OCI-M2 (cell line): ENCODE measurements around the gene LCN2.
"Not testable (repeated sequence)": the region's sequence is repeated elsewhere in the genome, so short reads cannot be mapped to it uniquely, and the experiment has no call there.

Experiments used
- DNase-seq: peaks from one replicate; lab custom pipeline; 2025; ENCODE audit not compliant: unreplicated experiment; lab: John Stamatoyannopoulos, UW

Gene LCN2

GRCh38 chr9:128164307-128164885 lies 15.1 kb downstream of the LCN2 start:
- no peak for DNase-seq

- no peak for DNase-seq
These were observed 16.9 kb downstream of the LCN2 start for GRCh38 chr9:128166169-128166568.

- no peak for DNase-seq
These were observed 18.0 kb downstream of the LCN2 start for GRCh38 chr9:128167209-128167608.

- DNase-seq: no peak
These were observed 19.6 kb downstream of the LCN2 start for GRCh38 chr9:128168731-128169308.

GRCh38 chr9:128169492-128169891 lies 20.2 kb downstream of the LCN2 start:
- DNase-seq: no peak

GRCh38 chr9:128169925-128170324 lies 20.7 kb downstream of the LCN2 start:
- no peak for DNase-seq

GRCh38 chr9:128174062-128174461 lies 24.8 kb downstream of the LCN2 start:
- no peak for DNase-seq

- no peak for DNase-seq
These were observed 25.9 kb downstream of the LCN2 start for GRCh38 chr9:128175102-128175563.

- no peak for DNase-seq
These were observed 26.5 kb downstream of the LCN2 start for GRCh38 chr9:128175726-128176125.

GRCh38 chr9:128178806-128179431 lies 29.7 kb downstream of the LCN2 start:
- no peak for DNase-seq

GRCh38 chr9:128180001-128180400 lies 30.7 kb downstream of the LCN2 start:
- no peak for DNase-seq

GRCh38 chr9:128180447-128180846 lies 31.2 kb downstream of the LCN2 start:
- DNase-seq: no peak

- DNase-seq: not testable (repeated sequence)
These were observed 32.2 kb downstream of the LCN2 start for GRCh38 chr9:128181480-128181879.

- DNase-seq: no peak
These were observed 33.8 kb downstream of the LCN2 start for GRCh38 chr9:128182893-128183588.

GRCh38 chr9:128185979-128186965 lies 37.0 kb downstream of the LCN2 start:
- DNase-seq: no peak

GRCh38 chr9:128187361-128187760 lies 38.1 kb downstream of the LCN2 start:
- DNase-seq: no peak

- DNase-seq: no peak
These were observed 39.0 kb downstream of the LCN2 start for GRCh38 chr9:128188209-128188608.

- DNase-seq: no peak
These were observed 40.8 kb downstream of the LCN2 start for GRCh38 chr9:128190013-128190412.

- no peak for DNase-seq
These were observed 41.5 kb downstream of the LCN2 start for GRCh38 chr9:128190516-128191405.
